WTC11 (cell line): ENCODE results near the gene GNG4. TPM values are rescaled to one million over a fixed set of nuclear protein-coding genes. Genes with fewer than 3 reads are reported as not detected.
A peak's percentile ranks its signal among the peaks of the same experiment; 100 is the strongest.

Experiments used
- ATAC-seq: fragments of 200-7000 bp; cut with Tn5 transposase; 2 replicates; pipeline ENCODE4 v1.10.0; 2021; ENCODE audit warnings: mild to moderate bottlenecking, moderate library complexity
- CTCF ChIA-PET: fragments of 300-600 bp; sonication (Branson Sonifier 250); formaldehyde crosslinking; loops from one replicate; lab custom pipeline; 2021; ENCODE audit warnings: antibody characterized with exemption; lab: Charles Lee
- POLR2A ChIA-PET: fragments of 350-600 bp; sonication (Branson Sonifier 250); formaldehyde crosslinking; loops from one replicate; lab custom pipeline; 2021; ENCODE audit warnings: antibody characterized with exemption; lab: Charles Lee
- DNase-seq: peaks from one replicate; pipeline ENCODE4 v3.0.0; 2021; ENCODE audit warnings: low spot score
- H3K27ac Mint-ChIP-seq: 2 replicates; pipeline ENCODE4 v1.8.0; 2021; ENCODE audit warnings: mixed read lengths
- H3K27me3 Mint-ChIP-seq: 2 replicates; pipeline ENCODE4 v1.8.0; 2021; ENCODE audit warnings: low read depth, mild to moderate bottlenecking, moderate library complexity, mixed read lengths
- H3K36me3 Mint-ChIP-seq: 2 replicates; pipeline ENCODE4 v1.8.0; 2021; ENCODE audit warnings: mixed read lengths
- H3K4me1 Mint-ChIP-seq: 2 replicates; pipeline ENCODE4 v1.8.0; 2022; ENCODE audit warnings: mixed read lengths
- H3K4me3 Mint-ChIP-seq: 2 replicates; pipeline ENCODE4 v1.8.0; 2021; ENCODE audit warnings: mild to moderate bottlenecking, moderate library complexity, mixed read lengths
- H3K9me3 Mint-ChIP-seq: 2 replicates; pipeline ENCODE4 v1.8.0; 2021; ENCODE audit warnings: mixed read lengths
- ATF2 ChIP-seq: sonication (generic); formaldehyde crosslinking; IDR thresholded peaks from 2 replicates; pipeline ENCODE4 v1.8.1; 2022; ENCODE audit warnings: low read depth, missing genetic modification reagents, borderline replicate concordance
- CBFB ChIP-seq: sonication (generic); formaldehyde crosslinking; IDR thresholded peaks from 2 replicates; pipeline ENCODE4 v1.8.1; 2022; ENCODE audit warnings: mild to moderate bottlenecking, low read depth, missing genetic modification reagents
- CREM ChIP-seq: sonication (generic); formaldehyde crosslinking; IDR thresholded peaks from 2 replicates; pipeline ENCODE4 v1.8.1; 2022; ENCODE audit warnings: mild to moderate bottlenecking, missing genetic modification reagents, moderate library complexity
- CTCF ChIP-seq: fragments of 200-600 bp; IDR thresholded peaks from 2 replicates; pipeline ENCODE4 v1.8.0; 2022; ENCODE audit warnings: antibody characterized with exemption
- FOXP4 ChIP-seq: sonication (generic); formaldehyde crosslinking; IDR thresholded peaks from 2 replicates; pipeline ENCODE4 v1.8.0; 2022; ENCODE audit warnings: mild to moderate bottlenecking, missing genetic modification reagents
- NR2C2 ChIP-seq: sonication (generic); formaldehyde crosslinking; IDR thresholded peaks from 2 replicates; pipeline ENCODE4 v1.8.0; 2022; ENCODE audit warnings: mild to moderate bottlenecking, missing genetic modification reagents
- SMAD3 ChIP-seq: sonication (generic); formaldehyde crosslinking; IDR thresholded peaks from 2 replicates; pipeline ENCODE4 v1.8.0; 2022; ENCODE audit warnings: missing genetic modification reagents, mild to moderate bottlenecking, borderline replicate concordance
- SP1 ChIP-seq: sonication (generic); formaldehyde crosslinking; conservative IDR thresholded peaks from 2 replicates; pipeline ENCODE4 v1.8.1; 2022; ENCODE audit warnings: missing genetic modification reagents
- TP53 ChIP-seq: sonication (generic); formaldehyde crosslinking; IDR thresholded peaks from 2 replicates; pipeline ENCODE4 v1.8.1; 2023; ENCODE audit warnings: mild to moderate bottlenecking, missing genetic modification reagents
- ZNF232 ChIP-seq: sonication (generic); formaldehyde crosslinking; IDR thresholded peaks from 2 replicates; pipeline ENCODE4 v1.8.0; 2022; ENCODE audit warnings: mild to moderate bottlenecking, missing genetic modification reagents
- ZNF423 ChIP-seq: fragments of 250-450 bp; sonication (Bioruptor Pico); IDR thresholded peaks from 2 replicates; pipeline ENCODE4 v2.1.2; 2022; ENCODE audit warnings: mild to moderate bottlenecking, moderate library complexity
- ZNF425 ChIP-seq: fragments of 250-450 bp; sonication (Bioruptor Pico); conservative IDR thresholded peaks from 2 replicates; pipeline ENCODE4 v1.9.0; 2021; ENCODE audit warnings: mild to moderate bottlenecking
- total RNA-seq: library from RNA; stranded (reverse); gene quantifications from 3 replicates; pipeline ENCODE4 v1.2.3, GENCODE V29; 2021
- TF ChIP-seq, protein P1 (sequence below): sonication (generic); formaldehyde crosslinking; IDR thresholded peaks from 2 replicates; pipeline ENCODE4 v1.8.0; 2023; ENCODE audit warnings: missing genetic modification reagents, mild to moderate bottlenecking, borderline replicate concordance
- TF ChIP-seq, protein P2 (sequence below): sonication (generic); formaldehyde crosslinking; IDR thresholded peaks from 2 replicates; pipeline ENCODE4 v1.8.1; 2023; ENCODE audit warnings: mild to moderate bottlenecking, moderate library complexity, missing genetic modification reagents

GNG4 gene
- total RNA-seq, 1 experiment from 2014 or later, result 38.3 TPM

- TF ChIP-seq ZNF425 (no peak), ATF2 (no peak), SMAD3 (CRISPR knock-in tag) (0 out of 2 replicates have a peak, but pooled peaks have one; percentile 42), TP53 (peak; percentile 16; the same call in 1 of the 2 replicates), CBFB (CRISPR knock-in tag) (0 out of 2 replicates have a peak, but pooled peaks have one; percentile 19), FOXP4 (CRISPR knock-in tag) (peak; percentile 79; the same call in 1 of the 2 replicates), ZNF423 (CRISPR knock-in tag) (no peak), NR2C2 (CRISPR knock-in tag) (peak; percentile 16; the same call in 1 of the 2 replicates), CREM (0 out of 2 replicates have a peak, but pooled peaks have one; percentile 41), CTCF (no peak), ZNF232 (CRISPR knock-in tag) (0 out of 2 replicates have a peak, but pooled peaks have one; percentile 41)
- TF ChIP-seq, protein P1, sequence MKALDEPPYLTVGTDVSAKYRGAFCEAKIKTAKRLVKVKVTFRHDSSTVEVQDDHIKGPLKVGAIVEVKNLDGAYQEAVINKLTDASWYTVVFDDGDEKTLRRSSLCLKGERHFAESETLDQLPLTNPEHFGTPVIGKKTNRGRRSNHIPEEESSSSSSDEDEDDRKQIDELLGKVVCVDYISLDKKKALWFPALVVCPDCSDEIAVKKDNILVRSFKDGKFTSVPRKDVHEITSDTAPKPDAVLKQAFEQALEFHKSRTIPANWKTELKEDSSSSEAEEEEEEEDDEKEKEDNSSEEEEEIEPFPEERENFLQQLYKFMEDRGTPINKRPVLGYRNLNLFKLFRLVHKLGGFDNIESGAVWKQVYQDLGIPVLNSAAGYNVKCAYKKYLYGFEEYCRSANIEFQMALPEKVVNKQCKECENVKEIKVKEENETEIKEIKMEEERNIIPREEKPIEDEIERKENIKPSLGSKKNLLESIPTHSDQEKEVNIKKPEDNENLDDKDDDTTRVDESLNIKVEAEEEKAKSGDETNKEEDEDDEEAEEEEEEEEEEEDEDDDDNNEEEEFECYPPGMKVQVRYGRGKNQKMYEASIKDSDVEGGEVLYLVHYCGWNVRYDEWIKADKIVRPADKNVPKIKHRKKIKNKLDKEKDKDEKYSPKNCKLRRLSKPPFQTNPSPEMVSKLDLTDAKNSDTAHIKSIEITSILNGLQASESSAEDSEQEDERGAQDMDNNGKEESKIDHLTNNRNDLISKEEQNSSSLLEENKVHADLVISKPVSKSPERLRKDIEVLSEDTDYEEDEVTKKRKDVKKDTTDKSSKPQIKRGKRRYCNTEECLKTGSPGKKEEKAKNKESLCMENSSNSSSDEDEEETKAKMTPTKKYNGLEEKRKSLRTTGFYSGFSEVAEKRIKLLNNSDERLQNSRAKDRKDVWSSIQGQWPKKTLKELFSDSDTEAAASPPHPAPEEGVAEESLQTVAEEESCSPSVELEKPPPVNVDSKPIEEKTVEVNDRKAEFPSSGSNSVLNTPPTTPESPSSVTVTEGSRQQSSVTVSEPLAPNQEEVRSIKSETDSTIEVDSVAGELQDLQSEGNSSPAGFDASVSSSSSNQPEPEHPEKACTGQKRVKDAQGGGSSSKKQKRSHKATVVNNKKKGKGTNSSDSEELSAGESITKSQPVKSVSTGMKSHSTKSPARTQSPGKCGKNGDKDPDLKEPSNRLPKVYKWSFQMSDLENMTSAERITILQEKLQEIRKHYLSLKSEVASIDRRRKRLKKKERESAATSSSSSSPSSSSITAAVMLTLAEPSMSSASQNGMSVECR (CRISPR knock-in tag), result peak; percentile 96
Observed at GRCh38 chr1:235648954-235649367, 623 bp downstream of the GNG4 start (continued).

GRCh38 chr1:235648407-235648907, 1.1 kb downstream of the GNG4 start:
- CTCF ChIA-PET, result interaction anchor here (0.6 to 1.1 kb wide), 3 partner anchors 11 to 47 kb away, joined by 3 to 8 read pairs (median 4); no protein-coding TSS in a partner anchor
- Mint-ChIP-seq H3K4me3 (peak overlapping the region; percentile 86), H3K27me3 (peaks cover 21% of the 10 kb centered on the region), H3K27ac (no peak overlapping the region; the same call in 1 of the 2 replicates), H3K4me1 (peaks cover 61% of the 10 kb centered on the region)
- TF ChIP-seq, protein P2, sequence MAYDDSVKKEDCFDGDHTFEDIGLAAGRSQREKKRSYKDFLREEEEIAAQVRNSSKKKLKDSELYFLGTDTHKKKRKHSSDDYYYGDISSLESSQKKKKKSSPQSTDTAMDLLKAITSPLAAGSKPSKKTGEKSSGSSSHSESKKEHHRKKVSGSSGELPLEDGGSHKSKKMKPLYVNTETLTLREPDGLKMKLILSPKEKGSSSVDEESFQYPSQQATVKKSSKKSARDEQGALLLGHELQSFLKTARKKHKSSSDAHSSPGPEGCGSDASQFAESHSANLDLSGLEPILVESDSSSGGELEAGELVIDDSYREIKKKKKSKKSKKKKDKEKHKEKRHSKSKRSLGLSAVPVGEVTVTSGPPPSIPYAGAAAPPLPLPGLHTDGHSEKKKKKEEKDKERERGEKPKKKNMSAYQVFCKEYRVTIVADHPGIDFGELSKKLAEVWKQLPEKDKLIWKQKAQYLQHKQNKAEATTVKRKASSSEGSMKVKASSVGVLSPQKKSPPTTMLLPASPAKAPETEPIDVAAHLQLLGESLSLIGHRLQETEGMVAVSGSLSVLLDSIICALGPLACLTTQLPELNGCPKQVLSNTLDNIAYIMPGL, result peak; percentile 14; the same call in 1 of the 2 replicates
- TF ChIP-seq SP1 (CRISPR knock-in tag) (0 out of 2 replicates have a peak, but pooled peaks have one; percentile 10), ZNF232 (CRISPR knock-in tag) (no peak)
- TF ChIP-seq, all 79 proteins: peak for 2
- DNase-seq (no peak), ATAC-seq (peak; percentile 6; the same call in 1 of the 2 replicates)
- H3K9me3 Mint-ChIP-seq, result no peaks in the 10 kb centered on the region
- no peaks in the 10 kb centered on the region for H3K36me3 Mint-ChIP-seq
- POLR2A ChIA-PET, result interaction anchor here (1.2 kb wide), 1 partner anchor 144 kb away, joined by 4 read pairs; no protein-coding TSS in a partner anchor
